GM19193 (cell line): ENCODE data around the gene SWAP70.

Experiments used
- POLR2A ChIP-seq: IDR thresholded peaks from 4 replicates; pipeline ENCODE4 v1.6.1; 2011; ENCODE audit not compliant: insufficient read depth, insufficient read length; ENCODE audit errors: extremely low read depth

SWAP70 gene

DNA sequence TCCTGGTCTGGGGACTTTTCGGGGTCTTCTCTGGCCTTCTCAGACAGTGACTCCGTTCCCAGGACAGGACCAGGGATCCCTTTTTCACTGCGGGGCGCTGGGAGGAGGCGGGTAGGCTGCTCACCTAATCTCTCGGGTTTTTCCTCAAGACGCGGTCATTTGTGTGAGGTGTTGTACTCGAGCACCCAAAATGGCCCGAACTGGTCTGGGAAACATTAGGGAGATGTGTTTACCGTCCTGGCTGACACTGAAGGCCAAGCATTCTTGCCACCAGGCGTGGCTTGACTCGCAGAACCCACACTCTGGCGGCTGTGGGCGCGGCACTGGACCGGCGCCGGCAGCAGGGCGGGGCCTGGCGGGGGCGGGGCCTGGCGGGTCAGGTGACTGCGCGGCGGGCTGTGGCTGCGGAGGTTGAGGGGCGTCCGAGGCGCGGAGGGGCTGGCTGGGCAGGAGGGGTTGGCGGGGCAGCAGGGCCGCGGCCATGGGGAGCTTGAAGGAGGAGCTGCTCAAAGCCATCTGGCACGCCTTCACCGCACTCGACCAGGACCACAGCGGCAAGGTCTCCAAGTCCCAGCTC lies at the start of gene SWAP70:
TSS of gene SWAP70 (plus strand) at position 379 of the 577 bp plus-strand sequence. CDS start at position 482, 103 bp downstream.
- TF ChIP-seq POLR2A, result peak; percentile 86

- TF ChIP-seq POLR2A, result no peak
Observed at GRCh38 chr11:9615031-9615451, 48.8 kb upstream of the SWAP70 start.

- no peak for TF ChIP-seq POLR2A
Observed at GRCh38 chr11:9616042-9616675, 47.7 kb upstream of the SWAP70 start.

GRCh38 chr11:9616858-9617257 lies 47.0 kb upstream of the SWAP70 start:
- TF ChIP-seq POLR2A, result no peak

DNA sequence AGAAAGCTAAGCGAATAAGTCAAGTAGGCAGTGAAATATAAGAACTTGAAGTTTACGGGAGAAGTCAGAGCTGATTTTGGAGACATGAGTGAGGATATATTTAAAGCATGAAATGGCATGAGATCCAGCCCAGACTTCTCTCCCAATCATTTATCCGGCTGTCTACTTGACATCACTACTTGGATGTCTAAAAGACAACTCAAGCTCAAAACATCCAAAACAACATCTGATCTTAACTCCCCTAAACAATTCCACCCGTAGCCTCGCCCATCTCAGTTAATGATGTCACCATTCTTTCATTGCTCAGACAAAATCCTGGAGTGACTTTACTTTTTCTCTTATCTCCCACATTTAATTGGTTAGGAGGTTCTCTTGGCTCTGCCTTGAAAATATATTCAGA lies 45.9 kb upstream of the SWAP70 start:
- no peak for TF ChIP-seq POLR2A

- no peak for TF ChIP-seq POLR2A
Observed at GRCh38 chr11:9619004-9619403, 44.9 kb upstream of the SWAP70 start.

- no peak for TF ChIP-seq POLR2A
Observed at GRCh38 chr11:9619971-9620370, 43.9 kb upstream of the SWAP70 start.

DNA sequence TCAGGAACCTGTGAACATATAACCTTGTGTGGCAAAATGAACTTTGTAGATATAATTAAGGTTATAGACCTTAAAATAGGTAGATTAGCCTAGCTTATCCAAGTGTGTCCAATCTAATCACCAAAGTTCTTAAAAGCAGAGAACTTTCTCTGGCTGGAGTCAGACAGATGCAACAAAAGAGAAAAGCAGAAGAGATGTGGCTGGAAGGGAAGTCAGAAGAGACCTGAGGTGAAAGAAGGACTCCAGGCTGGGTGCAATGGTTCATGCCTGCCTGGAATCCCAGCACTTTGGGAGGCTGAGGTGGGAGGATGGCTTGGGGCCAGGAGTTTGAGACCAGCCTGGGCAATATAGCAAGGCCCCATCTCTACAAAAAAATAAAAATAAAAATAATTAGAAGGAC lies 39.4 kb upstream of the SWAP70 start:
- no peak for TF ChIP-seq POLR2A

DNA sequence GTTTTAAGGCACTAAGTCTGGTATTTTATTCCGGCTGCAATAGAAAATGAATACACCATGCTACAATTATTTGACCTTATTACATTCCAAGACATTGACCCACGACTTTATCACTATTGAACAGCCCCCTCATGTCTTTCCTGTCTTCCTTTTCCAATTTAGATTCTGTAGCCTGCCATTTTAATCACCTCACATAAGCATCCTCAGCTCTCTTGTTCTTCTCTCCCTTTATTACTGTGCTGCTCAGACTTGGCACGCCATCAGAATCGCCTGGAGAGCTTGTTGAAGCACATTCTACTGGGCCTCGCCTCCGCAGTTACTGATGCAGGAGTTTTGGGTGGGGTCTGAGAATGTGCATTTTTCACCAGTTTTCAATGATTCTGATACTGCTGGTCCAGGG lies 38.7 kb upstream of the SWAP70 start:
- TF ChIP-seq POLR2A, result no peak

- no peak for TF ChIP-seq POLR2A
Observed at GRCh38 chr11:9625728-9626127, 38.1 kb upstream of the SWAP70 start.

GRCh38 chr11:9626496-9627394 lies 37.1 kb upstream of the SWAP70 start:
- no peak for TF ChIP-seq POLR2A

- no peak for TF ChIP-seq POLR2A
Observed at GRCh38 chr11:9629064-9629463, 34.8 kb upstream of the SWAP70 start.

GRCh38 chr11:9633679-9634078 lies 30.2 kb upstream of the SWAP70 start:
- TF ChIP-seq POLR2A, result no peak

- no peak for TF ChIP-seq POLR2A
Observed at GRCh38 chr11:9636691-9637090, 27.2 kb upstream of the SWAP70 start.

GRCh38 chr11:9639099-9639498 lies 24.8 kb upstream of the SWAP70 start:
- TF ChIP-seq POLR2A, result no peak

DNA sequence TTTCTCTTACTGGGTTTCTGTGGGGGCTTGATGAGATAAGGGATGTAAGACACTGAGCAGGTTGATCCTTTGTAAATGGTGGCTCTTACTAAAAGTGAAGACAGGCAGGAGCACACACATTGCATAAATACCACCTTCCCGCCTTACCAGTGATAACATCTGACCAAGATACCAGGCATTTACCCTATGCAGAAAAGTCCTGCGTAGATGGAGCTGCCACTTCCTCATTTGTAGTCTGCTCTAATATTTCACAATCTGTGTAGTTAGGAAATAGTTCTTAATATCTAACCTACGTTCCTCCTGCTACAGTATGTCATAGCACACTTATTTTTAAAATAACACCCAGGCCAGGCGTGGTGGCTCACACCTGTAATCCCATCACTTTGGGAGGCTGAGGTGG lies 23.9 kb upstream of the SWAP70 start:
- TF ChIP-seq POLR2A, result no peak
